GM21526 (cell line): ENCODE results near the gene USH1C.

Source experiments
- ATAC-seq: cut with Tn5 transposase; IDR thresholded peaks from one replicate; pipeline ENCODE4 v1.9.1; 2021; ENCODE audit warnings: moderate library complexity; ENCODE audit not compliant: unreplicated experiment, low FRiP score

Gene USH1C

DNA sequence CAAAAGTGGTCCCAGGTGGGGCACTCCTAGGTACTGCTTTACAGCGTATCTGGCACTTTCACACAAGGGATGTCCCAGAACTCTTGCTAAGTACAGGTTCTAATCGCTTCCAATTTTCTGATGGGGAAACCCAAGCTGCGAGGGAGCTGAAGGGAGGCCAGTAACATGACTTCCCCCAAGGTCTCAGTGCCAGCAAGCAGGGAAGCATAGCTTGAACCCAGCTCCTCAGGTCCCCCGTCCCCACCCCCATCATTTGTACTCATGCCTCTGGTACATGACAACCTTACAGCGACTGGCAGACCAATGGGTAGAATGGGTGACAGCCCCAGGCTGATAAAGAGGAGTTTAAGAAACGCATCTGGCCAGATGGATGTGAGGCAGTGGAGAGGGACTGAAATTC, 66.9 kb downstream of the USH1C start:
- no peak for ATAC-seq

DNA sequence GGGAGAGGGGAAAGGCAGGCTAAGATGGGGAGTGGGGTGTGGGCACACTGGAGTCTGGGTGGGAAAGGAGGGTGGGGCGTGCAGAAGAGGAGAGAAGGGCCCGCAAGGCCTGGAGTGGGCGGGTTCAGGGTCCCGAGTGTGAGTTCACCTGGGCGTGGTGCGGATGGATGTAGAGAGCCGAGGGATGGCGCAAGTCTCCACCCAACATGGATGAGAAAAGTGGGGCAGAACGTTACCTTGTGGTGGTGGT, 67.2 kb downstream of the USH1C start:
- no peak for ATAC-seq

DNA sequence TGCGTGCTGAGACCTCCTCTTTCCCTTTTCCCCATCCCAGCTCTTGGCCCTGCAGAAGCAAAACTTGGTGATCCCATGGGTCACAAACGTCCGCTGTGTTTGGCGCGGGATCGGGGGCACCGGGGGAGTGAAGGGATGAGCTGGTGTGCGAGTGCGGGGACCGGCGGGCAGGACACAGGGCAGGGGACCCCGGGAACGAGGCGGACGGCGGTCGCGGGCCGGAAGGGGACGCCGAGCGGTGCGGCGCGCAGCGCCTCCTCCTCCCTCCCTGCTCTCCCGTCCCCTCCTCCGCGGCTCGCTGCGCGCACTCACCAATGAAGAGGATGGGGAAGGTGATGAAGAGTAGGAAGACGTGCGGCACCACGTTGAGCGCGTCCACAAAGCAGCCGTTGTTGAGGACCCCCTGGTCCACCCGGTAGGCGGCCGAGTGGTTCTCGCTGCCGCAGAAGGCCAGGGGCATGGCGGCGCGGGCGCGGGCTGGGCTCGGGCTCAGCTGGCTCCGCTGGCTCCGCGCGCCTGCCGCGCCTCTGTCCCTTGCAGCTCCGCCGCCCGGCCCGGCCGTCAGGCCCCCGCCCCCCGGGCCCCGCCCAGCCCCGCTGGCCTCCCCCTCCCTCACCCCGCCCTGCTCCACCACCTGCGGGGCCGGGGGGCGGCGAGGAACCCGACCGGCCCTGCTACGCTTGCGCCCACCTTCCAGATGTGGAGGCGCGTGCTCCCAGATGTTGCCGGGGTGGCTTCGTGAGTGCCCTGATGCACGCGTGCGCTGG, 67.7 kb downstream of the USH1C start, which contains the start of gene ABCC8:
Gene ABCC8 (minus strand): TSS at position 529 of the 767 bp plus-strand sequence. CDS start 69 bp downstream, at position 460.
- no peak for ATAC-seq

DNA sequence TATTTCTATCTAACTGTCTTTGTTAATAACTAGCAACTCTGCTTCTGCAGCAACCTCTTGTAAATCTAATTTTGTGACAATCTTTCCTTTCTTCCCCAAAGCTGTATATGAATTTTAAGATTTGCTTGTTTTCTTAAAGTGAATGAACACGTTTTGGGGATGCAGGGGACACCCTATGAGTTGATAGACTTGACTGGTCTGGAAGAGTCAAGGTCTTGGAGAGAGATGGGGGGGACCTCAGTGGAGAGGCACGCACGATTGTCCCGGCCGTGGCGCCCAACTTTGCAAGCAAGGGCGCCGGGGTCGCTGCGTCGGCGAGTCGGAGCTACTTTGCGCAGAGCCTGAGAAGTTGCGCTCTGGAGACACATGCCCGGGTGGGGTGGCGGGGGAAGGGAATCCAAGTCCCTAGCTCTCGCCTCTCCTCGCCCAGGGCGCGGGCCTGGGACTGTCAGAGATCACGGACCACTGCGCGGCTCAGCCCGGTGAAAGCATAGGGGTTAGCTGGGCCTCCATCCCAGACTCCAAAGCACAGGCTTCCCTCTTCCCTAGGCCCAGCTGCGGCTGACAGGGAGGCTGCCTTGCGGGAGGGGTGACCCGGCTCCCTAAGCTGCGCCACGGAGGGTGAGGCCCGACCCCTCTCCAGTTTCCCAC, 68.4 kb downstream of the USH1C start:
- no peak for ATAC-seq

DNA sequence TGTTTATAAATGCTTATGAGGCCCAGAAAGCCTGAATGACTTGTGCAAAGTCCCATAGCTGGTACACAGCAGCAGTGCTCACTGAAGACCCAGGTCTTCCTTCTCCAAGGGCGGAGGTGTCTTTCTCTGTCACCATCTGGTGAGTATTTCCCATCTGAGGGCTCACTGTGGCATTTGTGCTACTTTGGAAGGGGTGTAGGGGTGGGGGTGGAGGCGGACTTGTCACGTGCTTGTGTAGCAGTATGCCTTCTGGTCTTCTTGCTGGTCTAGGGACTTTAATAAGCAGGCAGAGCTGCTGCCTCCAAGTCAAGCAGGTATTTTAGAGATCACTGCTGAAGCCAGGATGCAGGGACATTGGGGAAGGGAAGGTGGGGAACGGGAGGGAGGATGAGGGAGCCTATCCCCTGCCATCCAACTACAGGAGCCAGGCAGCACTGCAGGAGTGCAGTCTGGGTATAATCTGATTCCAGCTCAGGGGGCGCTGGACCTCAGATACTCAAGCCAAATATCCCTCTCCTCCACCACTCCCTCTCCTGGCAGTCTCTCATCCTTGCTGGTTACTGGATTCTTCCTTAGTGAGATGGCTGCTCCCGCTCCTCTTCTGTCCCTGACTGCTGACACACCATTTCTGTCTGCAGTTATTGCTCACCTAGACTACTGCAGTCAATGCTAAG, 71.0 kb downstream of the USH1C start:
- no peak for ATAC-seq

DNA sequence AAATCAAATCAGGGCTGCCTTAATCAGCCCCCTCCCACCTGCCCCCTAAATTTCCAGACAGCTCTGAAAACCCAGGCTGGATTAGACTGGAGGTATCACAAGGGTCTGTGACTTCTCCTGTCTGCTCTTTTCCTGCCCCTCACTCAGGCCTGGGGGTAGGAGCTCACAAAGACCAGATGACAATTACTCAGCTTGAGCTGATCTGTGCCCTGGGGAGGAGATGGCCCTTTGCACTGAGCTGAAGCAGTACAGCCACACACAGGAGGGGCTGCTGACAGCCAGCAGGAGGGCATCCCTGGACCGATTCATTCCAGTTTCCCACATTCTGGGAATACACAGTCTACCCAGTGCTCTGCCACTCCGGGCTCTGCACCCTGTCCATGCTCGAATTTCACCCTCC, 71.7 kb downstream of the USH1C start:
- ATAC-seq: no peak

DNA sequence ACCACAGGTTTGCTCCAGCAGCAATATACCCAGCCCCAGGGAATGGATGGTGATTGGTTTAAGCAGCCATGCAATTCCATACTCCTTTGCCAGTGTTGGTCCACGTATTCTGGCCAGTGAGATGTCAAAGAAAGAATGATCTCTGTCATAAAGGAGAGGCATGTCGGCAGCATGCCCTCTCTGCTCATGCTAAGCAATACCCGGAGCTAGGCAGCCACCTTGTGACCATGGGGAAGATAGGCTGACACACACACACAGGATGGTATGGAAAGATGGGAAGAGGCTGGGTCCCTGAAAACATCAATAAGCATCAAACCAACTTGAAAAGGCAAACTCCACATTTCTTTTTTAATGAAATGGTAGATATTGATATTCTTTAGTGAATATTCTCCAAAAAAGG, 72.7 kb downstream of the USH1C start:
- no peak for ATAC-seq

DNA sequence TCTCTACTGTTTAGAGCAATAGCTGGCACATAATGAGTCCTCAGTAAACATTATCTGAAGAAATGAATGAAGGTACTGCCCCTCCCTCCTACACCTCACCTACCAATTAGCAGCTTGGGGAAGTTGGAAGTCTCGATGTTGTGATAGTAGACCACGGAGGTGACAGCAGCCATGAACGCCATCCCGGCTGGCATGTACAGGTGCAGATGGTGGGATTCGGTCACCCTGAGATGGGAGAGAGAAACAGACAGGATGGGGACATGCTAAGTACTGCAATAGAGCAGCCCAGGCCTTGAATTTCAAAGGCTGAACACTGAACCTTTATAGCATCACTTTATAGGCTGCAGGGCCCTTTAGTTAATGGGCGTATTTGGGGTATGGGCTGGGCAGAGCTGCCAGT, 74.2 kb downstream of the USH1C start:
- ATAC-seq: no peak

DNA sequence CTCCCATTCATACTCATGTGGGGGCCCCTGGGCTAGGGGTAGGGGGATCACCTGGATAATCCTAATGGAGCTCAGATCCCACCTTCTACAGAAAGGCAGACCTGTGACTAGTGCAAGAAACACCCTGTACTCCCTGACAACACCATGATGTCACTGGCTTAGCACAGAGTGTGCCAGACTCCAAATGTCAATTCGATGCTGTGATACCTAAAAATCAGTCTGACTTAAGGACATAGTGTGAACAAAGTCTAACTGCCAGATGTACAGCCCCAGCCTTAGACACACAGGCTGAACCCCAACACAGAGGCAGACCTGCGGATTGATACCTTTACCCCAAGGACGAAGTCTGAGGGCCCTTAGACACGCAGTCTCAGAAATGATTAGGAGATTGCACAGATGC, 76.1 kb downstream of the USH1C start:
- ATAC-seq: no peak

DNA sequence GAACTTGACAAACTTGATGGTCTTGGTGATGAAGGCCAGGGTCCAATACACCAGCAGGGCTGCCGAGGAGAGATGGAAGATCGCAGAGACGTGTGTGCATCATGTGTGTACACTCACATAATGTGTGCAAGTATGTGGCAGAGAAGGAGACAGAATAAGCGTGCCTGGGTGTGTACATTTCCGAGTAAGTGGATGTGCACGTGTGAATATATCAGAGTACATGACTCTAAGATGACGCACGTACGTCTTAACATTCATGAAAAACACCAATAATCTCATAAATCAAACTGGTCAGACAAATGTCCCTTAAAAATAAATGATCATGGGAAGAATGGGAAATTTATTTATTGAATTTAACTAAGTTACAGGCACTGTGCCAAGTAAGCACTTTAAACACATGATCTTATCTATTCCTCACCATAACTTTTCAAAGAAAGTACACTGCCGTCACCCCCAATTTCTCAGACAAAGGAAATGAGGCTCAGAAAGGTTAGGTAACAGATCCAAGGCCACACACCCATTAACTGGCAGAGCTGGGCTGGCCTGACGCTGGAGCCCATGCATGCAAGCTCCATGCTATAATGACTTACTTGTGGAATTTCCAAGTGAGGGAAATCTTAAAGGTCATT, 80.6 kb downstream of the USH1C start:
- ATAC-seq: no peak

DNA sequence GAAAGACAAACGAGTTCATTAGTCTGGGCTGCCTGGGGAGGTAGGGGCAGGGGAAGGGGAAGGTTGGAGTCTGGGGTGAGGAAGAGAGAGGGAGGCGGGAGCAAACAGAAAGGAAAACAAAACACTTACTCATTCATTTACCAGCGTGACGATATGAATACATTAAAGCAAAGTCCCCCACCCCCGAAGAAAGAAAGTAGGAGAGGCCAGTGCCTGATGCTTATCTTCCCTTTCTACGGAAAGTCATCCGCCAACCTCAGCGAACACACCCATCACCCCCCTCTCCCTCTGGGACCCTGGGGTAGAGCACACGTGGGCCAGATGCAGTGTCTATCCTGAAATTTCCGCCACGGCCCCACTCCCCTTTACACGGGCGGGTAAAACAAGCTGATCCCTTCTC, 81.3 kb downstream of the USH1C start:
- no peak for ATAC-seq

DNA sequence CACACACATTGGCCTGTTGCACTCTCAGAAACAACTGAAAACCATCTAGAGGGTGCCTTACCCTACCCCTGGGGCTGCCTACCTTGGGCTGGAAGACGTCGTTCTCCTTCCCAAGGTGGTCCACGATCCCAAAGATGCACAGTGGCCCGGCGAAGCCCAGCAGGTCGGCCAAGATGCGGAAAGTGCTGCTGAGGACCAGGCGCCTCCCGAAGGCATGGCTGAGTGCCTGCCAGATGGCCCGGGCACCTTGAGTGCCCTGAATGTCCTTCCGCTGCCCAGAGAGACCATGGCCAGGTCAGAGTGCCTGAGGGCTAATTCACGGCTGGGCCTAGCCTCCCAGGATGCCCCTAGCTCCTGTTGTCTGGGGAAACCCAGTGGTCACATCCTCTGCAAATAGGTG, 83.8 kb downstream of the USH1C start:
- no peak for ATAC-seq

DNA sequence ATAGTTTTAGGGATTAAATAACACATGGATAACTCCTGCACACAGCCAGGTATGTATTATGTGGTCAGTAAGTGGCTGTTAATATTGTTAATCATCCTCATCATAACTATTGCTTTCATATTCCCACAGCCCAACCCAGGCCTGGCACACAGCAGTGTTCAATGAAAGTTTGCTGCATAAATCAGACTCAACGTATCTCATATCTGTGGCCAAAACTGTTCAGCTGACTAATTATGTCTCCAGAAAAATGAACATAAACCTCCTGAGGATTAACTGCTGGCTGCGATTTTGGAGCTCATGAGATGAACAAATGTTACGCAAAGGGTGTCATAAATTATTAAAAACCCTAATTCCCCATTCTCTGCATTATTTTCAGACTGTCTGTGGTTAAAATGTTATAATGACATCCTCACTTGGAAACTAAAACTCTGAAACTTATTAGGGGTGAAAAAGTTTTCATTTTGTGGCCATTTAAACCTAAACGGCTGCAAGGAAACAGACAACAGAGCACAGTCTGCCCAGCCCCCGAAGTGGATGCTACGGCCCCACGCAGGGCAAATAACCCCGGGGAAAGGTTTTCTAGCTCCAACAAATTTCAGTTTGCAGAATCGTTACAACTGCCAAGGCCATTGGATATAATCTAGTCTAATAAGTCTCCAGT, 84.8 kb downstream of the USH1C start:
- ATAC-seq: no peak

DNA sequence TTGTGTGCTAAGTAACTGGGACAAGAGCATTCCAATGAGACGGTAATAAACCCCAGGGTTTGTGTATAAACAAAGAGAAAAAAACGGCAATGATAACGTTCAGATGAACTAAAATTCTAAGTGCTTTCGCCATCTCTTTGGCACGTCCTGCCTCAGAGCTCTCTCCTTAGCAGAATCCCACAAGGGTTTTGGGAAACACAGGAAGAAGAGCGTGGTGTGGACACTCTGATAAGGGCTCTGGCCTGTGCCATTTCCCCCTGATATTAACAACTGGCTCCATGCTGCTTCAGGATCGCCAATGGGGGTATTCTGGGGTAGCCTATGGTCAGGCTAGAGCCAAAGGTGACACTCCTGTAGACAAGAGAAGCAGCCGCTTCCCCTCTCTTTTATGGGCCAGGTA, 85.9 kb downstream of the USH1C start:
- no peak for ATAC-seq

DNA sequence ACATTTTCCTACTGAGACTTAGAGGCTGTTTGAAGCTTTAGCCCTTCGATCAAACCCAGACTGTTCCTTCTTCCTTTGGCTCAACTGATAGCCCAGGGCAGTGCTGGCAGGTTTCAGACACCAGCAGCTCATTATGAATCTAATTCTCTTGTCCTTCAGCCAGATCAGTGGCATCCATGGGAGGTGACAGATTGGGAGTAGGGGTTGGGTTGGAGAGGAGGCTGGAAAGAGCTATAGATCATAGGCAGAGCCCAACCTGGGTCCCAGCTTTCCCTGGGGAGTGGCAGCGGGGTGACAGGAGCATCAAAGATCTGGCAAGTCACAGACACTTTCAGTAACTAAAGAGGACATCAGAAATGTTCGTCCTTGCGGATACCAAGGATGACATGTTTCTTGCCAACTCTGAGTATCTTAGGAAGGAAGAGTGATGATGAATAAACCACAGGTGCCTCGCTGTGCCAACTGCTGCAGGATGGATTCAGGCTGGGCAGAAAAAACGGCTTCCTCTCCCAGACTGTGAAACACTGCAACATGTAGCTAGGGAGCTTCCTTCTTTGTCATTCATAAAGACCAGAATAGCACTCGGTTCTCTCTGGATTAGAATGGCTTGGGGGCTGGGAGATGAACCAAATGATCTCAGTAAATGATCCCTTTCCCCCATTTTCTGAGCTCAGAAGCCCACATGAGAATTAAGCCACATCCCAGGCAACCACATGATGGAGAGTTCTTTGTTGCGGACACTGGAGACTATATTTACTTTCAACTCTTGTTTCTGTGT, 86.6 kb downstream of the USH1C start:
- ATAC-seq: no peak

DNA sequence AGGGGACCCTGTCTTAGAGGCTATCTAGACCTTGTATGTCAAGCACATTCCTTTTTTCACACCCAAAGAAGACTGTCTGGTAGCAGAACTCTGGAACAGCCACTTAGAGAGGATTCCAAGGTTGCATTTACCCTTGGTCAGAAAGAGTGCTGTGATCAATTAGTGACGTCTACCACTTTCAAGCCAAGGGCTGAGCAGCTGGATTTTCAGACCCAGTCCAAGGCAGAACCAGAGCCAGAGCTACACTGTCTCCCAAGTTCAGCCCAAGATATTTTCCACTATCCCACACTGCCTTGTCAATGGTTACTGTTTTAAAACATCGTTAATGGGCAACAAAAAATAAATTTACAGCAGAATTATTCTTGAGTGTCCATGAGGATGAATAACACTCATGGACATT, 91.5 kb downstream of the USH1C start:
- no peak for ATAC-seq

DNA sequence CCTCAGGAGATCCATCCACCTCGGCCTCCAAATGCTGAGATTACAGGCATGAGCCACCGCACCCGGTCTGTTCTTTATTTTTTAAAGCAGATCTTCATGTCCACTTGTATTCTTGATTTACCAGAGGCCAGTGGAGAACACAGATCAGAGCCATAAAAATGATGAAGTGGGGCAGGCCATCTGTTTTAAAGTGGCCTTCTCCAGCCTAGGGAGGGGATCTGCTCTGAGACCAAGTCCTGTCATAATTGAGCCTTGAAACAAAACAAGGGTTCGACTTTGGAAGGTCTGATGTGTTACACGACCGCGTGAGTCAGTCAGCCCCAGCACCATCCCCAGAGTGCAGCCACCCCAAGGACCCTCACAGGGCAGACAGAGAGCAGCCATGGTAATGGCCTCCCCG, 95.1 kb downstream of the USH1C start:
- ATAC-seq: no peak

DNA sequence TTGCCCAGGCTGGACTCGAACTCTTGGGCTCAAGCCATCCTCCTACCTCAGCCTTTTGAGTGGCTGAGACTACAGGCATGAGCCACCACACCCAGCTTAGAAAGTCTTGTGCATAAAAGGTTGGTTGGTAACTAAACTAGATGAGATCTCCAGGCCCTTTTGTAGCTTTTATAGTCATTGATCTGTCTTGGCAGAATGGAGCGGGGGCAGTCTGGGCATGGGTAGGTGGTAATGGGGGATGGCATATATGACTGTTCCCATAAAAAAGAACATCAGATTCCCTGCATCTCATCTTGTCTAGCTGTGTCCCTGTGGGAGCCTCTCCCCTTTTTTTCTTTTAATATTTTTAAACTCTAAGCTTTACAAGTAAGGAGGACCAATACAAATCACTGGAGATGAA, 97.7 kb downstream of the USH1C start:
- ATAC-seq: no peak

DNA sequence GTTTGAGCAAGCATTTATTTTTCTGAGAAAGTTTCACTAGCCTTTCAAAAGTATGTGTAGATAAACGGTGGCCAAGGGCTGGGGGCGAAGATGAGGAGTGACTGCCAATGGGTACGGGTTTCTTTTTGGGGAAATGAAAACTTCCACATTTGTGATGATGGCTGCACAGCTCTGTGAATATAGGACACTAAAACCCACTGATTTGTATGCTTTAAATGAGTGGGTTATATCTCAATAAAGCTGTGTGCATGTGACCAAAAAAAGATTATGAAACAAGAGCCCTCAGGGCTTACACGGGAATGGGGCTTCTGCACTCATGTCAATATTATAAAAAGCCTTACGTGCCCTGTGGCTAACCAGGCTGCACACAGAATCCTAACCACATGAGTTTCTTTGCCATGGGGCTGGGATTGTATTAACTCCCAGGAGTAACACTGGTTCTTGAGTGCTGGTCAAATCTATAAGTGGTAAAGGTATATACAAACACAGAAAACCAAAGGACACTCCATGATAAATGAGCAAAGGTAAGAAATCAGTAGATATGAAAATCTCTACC, 98.9 kb downstream of the USH1C start:
- no peak for ATAC-seq
